ENCODE data around the gene IRGM. TPM values are rescaled to one million over a fixed set of nuclear protein-coding genes. Genes with fewer than 3 reads are reported as not detected.
"Not testable (repeated sequence)": the region's sequence is repeated elsewhere in the genome, so short reads cannot be mapped to it uniquely, and the experiment has no call there.

Gene IRGM
- total and polyA plus RNA-seq, 12 donors = 0.06 TPM; not detected in 11

- no peak for TF ChIP-seq CTCF (IDR thresholded peaks at IDR 0.05)
- H3K27ac ChIP-seq = no peak overlapping the region
- ATAC-seq (no peak), DNase-seq (no peak)
- no peaks in the 10 kb centered on the region for H3K27me3 ChIP-seq
- no peak overlapping the region for H3K4me3 ChIP-seq
- H3K4me1 ChIP-seq = no peaks in the 10 kb centered on the region
- H3K36me3 ChIP-seq = no peaks in the 10 kb centered on the region
- peaks cover 0 to 7% (median 0%) of the 10 kb centered on the region in 11 donors for H3K9me3 ChIP-seq
- intact Hi-C loops (cut with DNase I) = no loop called here
- WGBS, 2 donors = 82 to 88% methylated on average over 3 of the region's 3 CpGs
Observed at GRCh38 chr5:150809363-150809762, 37.0 kb upstream of the IRGM start.

GRCh38 chr5:150815010-150815409 lies 31.3 kb upstream of the IRGM start:
- Histone ChIP-seq H3K4me3 (no peak overlapping the region), H3K4me1 (no peaks in the 10 kb centered on the region), H3K27me3 (no peaks in the 10 kb centered on the region), H3K9me3 (peaks cover 0 to 28% (median 0%) of the 10 kb centered on the region in 11 donors), H3K27ac (no peak overlapping the region), H3K36me3 (no peaks in the 10 kb centered on the region)
- ATAC-seq (no peak), DNase-seq (no peak)
- TF ChIP-seq CTCF (IDR thresholded peaks at IDR 0.05) = no peak
- intact Hi-C loops (cut with DNase I) = no loop called here

GRCh38 chr5:150816946-150817345 lies 29.4 kb upstream of the IRGM start:
- intact Hi-C loops (cut with DNase I) = no loop called here
- H3K27ac ChIP-seq = no peak overlapping the region
- no peak for TF ChIP-seq CTCF (IDR thresholded peaks at IDR 0.05)

GRCh38 chr5:150829744-150830143 lies 16.6 kb upstream of the IRGM start:
- intact Hi-C loops (cut with DNase I) = no loop called here
- H3K27ac ChIP-seq = no peak overlapping the region
- WGBS, 2 donors = 67 to 74% methylated on average over 5 of the region's 5 CpGs
- ATAC-seq = no peak
- no peaks in the 10 kb centered on the region for H3K36me3 ChIP-seq
- DNase-seq = no peak
- no peaks in the 10 kb centered on the region for H3K4me1 ChIP-seq
- peaks cover 0 to 42% (median 8%) of the 10 kb centered on the region in 11 donors for H3K9me3 ChIP-seq
- TF ChIP-seq CTCF (IDR thresholded peaks at IDR 0.05) = no peak
- H3K27me3 ChIP-seq = no peaks in the 10 kb centered on the region
- no peak overlapping the region for H3K4me3 ChIP-seq

More at GRCh38 chr5:150816946-150817345, 29.4 kb upstream of the IRGM start:
- Histone ChIP-seq H3K9me3 (peaks cover 0 to 28% (median 0%) of the 10 kb centered on the region in 11 donors), H3K36me3 (no peaks in the 10 kb centered on the region), H3K27me3 (no peaks in the 10 kb centered on the region), H3K4me3 (no peak overlapping the region), H3K4me1 (no peaks in the 10 kb centered on the region)
- 84 to 85% methylated on average over 2 of the region's 2 CpGs for WGBS, 2 donors
- no peak for ATAC-seq
- DNase-seq = no peak

GRCh38 chr5:150831821-150832220 lies 14.5 kb upstream of the IRGM start:
- peaks cover 0 to 42% (median 8%) of the 10 kb centered on the region in 11 donors for H3K9me3 ChIP-seq
- 81 to 82% methylated on average over 3 of the region's 3 CpGs for WGBS, 2 donors
- intact Hi-C loops (cut with DNase I); ATAC-seq; H3K27ac ChIP-seq; H3K36me3 ChIP-seq; H3K27me3 ChIP-seq; H3K4me3 ChIP-seq; H3K4me1 ChIP-seq; DNase-seq: not testable (repeated sequence)
